Gastrocnemius medialis (tissue), 4 donors: ENCODE measurements around the gene HOXA4. TPM values are rescaled to one million over a fixed set of nuclear protein-coding genes. Genes with fewer than 3 reads are reported as not detected.

Experiments used
- ATAC-seq, 2 donors: fragments of 150-250 bp; one replicate each; pipeline ENCODE4 v1.9.1; 2016
- DNase-seq, 2 donors: peaks; one replicate each; pipeline ENCODE4 v3.0.0-alpha.2; 2019
- H3K27ac ChIP-seq, 4 donors: fragments of 200-600 bp; sonication (generic); 1 replicate in 1 of 4; 2 replicates in 3 of 4; pipeline ENCODE4 v1.5.1; 2016 to 2018; ENCODE audit warnings: mild to moderate bottlenecking in 2 of 4, moderate library complexity in 1 of 4
- H3K27me3 ChIP-seq, 3 donors: fragments of 200-600 bp; sonication (generic) in 2 of 3; 1 replicate in 1 of 3; 2 replicates in 2 of 3; pipeline versions ENCODE4 v1.5.1 to v1.6.0; 2016 to 2019; ENCODE audit warnings: mild to moderate bottlenecking in 1 of 3, moderate library complexity in 1 of 3
- H3K36me3 ChIP-seq, 2 donors: fragments of 200-600 bp; sonication (generic) in 1 of 2; one replicate each; pipeline ENCODE4 v1.5.1; 2017 to 2018
- H3K4me1 ChIP-seq, 2 donors: fragments of 200-600 bp; sonication (generic) in 1 of 2; one replicate each; pipeline ENCODE4 v1.5.1; 2016 to 2017; ENCODE audit warnings: mild to moderate bottlenecking in 2 of 2
- H3K4me3 ChIP-seq, 4 donors: fragments of 200-600 bp; sonication (generic) in 3 of 4; 1 replicate in 1 of 4; 2 replicates in 3 of 4; pipeline ENCODE4 v1.5.1; 2016 to 2019; ENCODE audit warnings: mild to moderate bottlenecking in 2 of 4
- H3K9me3 ChIP-seq, 3 donors: fragments of 200-600 bp; sonication (generic) in 2 of 3; 1 replicate in 1 of 3; 2 replicates in 2 of 3; pipeline ENCODE4 v1.5.1; 2016 to 2019
- CTCF ChIP-seq, 5 experiments: fragments of 450-650 bp in 3 of 5; fragments of 200-600 bp in 2 of 5; sonication (generic) in 2 of 5; IDR thresholded peaks in 4 of 5; conservative IDR thresholded peaks in 1 of 5; 1 replicate in 4 of 5; 2 replicates in 1 of 5; pipeline ENCODE4 v1.5.1; 2016 to 2019; ENCODE audit warnings: antibody characterized with exemption in 5 of 5, mild to moderate bottlenecking in 3 of 5, moderate library complexity in 3 of 5
- POLR2A ChIP-seq, 2 donors: fragments of 450-650 bp; IDR thresholded peaks; one replicate each; pipeline ENCODE4 v1.6.1; 2017; ENCODE audit warnings: antibody characterized with exemption in 2 of 2, mild to moderate bottlenecking in 2 of 2, moderate library complexity in 2 of 2
- in situ Hi-C, 4 donors: fragments of 200-750 bp; cut with MboI; loops; one replicate each; pipeline versions ENCODE4 v1.15.0 to v1.8.0; 2017; ENCODE audit warnings: low sequenced_read_pairs in 4 of 4
- intact Hi-C: fragments of 100-400 bp; cut with DNase I; formaldehyde crosslinking; loops from one replicate; pipeline ENCODE4 v1.15.1; 2023; ENCODE audit warnings: low total_unique reads
- total RNA-seq, 4 donors: library from RNA; depleted of rRNA; stranded (reverse); fragments of >200 nt; gene quantifications; one replicate each; pipeline versions ENCODE4 v1.1.0 to v1.2.3, GENCODE V29; 2016

The HOXA4 gene
- total RNA-seq, 4 donors from 2014 or later: 1.7 to 4.2 (median 2.9) TPM

- Histone ChIP-seq H3K9me3 (no peaks in the 10 kb centered on the region), H3K4me1 (peaks cover 11 to 24% of the 10 kb centered on the region in 2 donors), H3K4me3 (no peak overlapping the region), H3K27me3 (peaks cover 0 to 3% (median 0%) of the 10 kb centered on the region in 3 donors), H3K36me3 (no peaks in the 10 kb centered on the region), H3K27ac (no peak overlapping the region)
- intact Hi-C loops: no loop called here
- in situ Hi-C loops: no loop called here
- ATAC-seq: no peak
- TF ChIP-seq CTCF (IDR thresholded peaks at IDR 0.05 in 4 of 5, conservative IDR thresholded peaks at IDR 0.05 in 1 of 5) (no peak), POLR2A (IDR thresholded peaks at IDR 0.05) (no peak)
- no peak for DNase-seq
Observed at GRCh38 chr7:27094304-27095049, 36.1 kb downstream of the HOXA4 start.

GRCh38 chr7:27093184-27093895 lies 37.2 kb downstream of the HOXA4 start:
- in situ Hi-C loops: no loop called here
- DNase-seq: no peak

DNA sequence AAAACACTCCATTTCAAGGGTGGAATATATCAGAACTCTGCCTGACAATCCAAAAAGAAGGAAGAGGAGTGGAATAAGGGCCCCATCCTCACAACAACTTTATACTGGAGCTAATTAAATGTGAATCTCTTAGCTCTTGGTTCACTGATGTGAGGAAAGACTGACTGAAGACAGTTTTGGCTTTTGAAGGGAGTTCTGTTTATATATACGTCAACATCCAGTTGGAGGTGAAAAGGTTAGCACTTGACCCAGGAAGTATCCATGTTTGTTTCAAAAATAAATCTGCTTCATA lies 37.8 kb downstream of the HOXA4 start:
- TF ChIP-seq CTCF (IDR thresholded peaks at IDR 0.05 in 4 of 5, conservative IDR thresholded peaks at IDR 0.05 in 1 of 5): no peak
- TF ChIP-seq POLR2A (IDR thresholded peaks at IDR 0.05): no peak
- Histone ChIP-seq H3K27ac (no peak overlapping the region), H3K27me3 (peaks cover 14 to 20% (median 15%) of the 10 kb centered on the region in 3 donors), H3K9me3 (no peaks in the 10 kb centered on the region), H3K4me3 (no peak overlapping the region), H3K36me3 (no peaks in the 10 kb centered on the region), H3K4me1 (peaks cover 9 to 17% of the 10 kb centered on the region in 2 donors)
- in situ Hi-C loops: no loop called here
- ATAC-seq (no peak), DNase-seq (no peak)
- intact Hi-C loops: no loop called here

More at GRCh38 chr7:27093184-27093895, 37.2 kb downstream of the HOXA4 start:
- no peak for TF ChIP-seq CTCF (IDR thresholded peaks at IDR 0.05 in 4 of 5, conservative IDR thresholded peaks at IDR 0.05 in 1 of 5)
- TF ChIP-seq POLR2A (IDR thresholded peaks at IDR 0.05): no peak
- no peak for ATAC-seq
- H3K36me3 ChIP-seq: no peaks in the 10 kb centered on the region
- peaks cover 11 to 23% of the 10 kb centered on the region in 2 donors for H3K4me1 ChIP-seq
- no peaks in the 10 kb centered on the region for H3K9me3 ChIP-seq
- no peak overlapping the region for H3K4me3 ChIP-seq
- intact Hi-C loops: no loop called here
- no peak overlapping the region for H3K27ac ChIP-seq
- H3K27me3 ChIP-seq: peaks cover 9 to 14% (median 10%) of the 10 kb centered on the region in 3 donors

GRCh38 chr7:27091941-27092818 lies 38.4 kb downstream of the HOXA4 start:
- DNase-seq: no peak
- peaks cover 3 to 12% of the 10 kb centered on the region in 2 donors for H3K4me1 ChIP-seq
- H3K9me3 ChIP-seq: no peaks in the 10 kb centered on the region
- no peak for TF ChIP-seq CTCF (IDR thresholded peaks at IDR 0.05 in 4 of 5, conservative IDR thresholded peaks at IDR 0.05 in 1 of 5)
- no peak for TF ChIP-seq POLR2A (IDR thresholded peaks at IDR 0.05)
- H3K36me3 ChIP-seq: no peaks in the 10 kb centered on the region
- in situ Hi-C loops: no loop called here
- H3K4me3 ChIP-seq: no peak overlapping the region
- intact Hi-C loops: no loop called here
- H3K27me3 ChIP-seq: peaks cover 20 to 25% (median 21%) of the 10 kb centered on the region in 3 donors
- no peak overlapping the region for H3K27ac ChIP-seq
- ATAC-seq: no peak
